Neural progenitor cell (in vitro differentiated cells): ENCODE data around the gene TXLNB. TPM values are rescaled to one million over a fixed set of nuclear protein-coding genes. Genes with fewer than 3 reads are reported as not detected.

Experiments used
- DNase-seq: peaks from one replicate; pipeline ENCODE4 v3.0.0-alpha.2; 2016; ENCODE audit warnings: low spot score
- H2AFZ ChIP-seq: fragments of 200-600 bp; sonication (generic); replicated peaks from 2 replicates; pipeline ENCODE4 v1.6.1; 2016; ENCODE audit warnings: antibody characterized with exemption
- H3F3A ChIP-seq: fragments of 200-600 bp; sonication (generic); 2 replicates; pipeline ENCODE4 v1.6.1; 2016; ENCODE audit warnings: antibody characterized with exemption, low read depth
- H3K27ac ChIP-seq: fragments of 200-600 bp; sonication (generic); 2 replicates; pipeline ENCODE4 v1.5.1; 2016; ENCODE audit warnings: mild to moderate bottlenecking
- H3K27me3 ChIP-seq: fragments of 200-600 bp; sonication (generic); 2 replicates; pipeline ENCODE4 v1.6.1; 2016; ENCODE audit warnings: mild to moderate bottlenecking, moderate library complexity
- H3K36me3 ChIP-seq: fragments of 200-600 bp; sonication (generic); 2 replicates; pipeline ENCODE4 v1.5.1; 2016
- H3K4me1 ChIP-seq: fragments of 200-600 bp; sonication (generic); 2 replicates; pipeline ENCODE4 v1.6.1; 2016; ENCODE audit warnings: mixed run types
- H3K4me2 ChIP-seq: fragments of 200-600 bp; sonication (generic); 2 replicates; pipeline ENCODE4 v1.6.1; 2016
- H3K4me3 ChIP-seq: fragments of 200-600 bp; sonication (generic); 2 replicates; pipeline ENCODE4 v1.5.1; 2016
- H3K79me2 ChIP-seq: fragments of 200-600 bp; sonication (generic); 2 replicates; pipeline ENCODE4 v1.6.1; 2016; ENCODE audit warnings: low read depth
- H3K9ac ChIP-seq: fragments of 200-600 bp; sonication (generic); 2 replicates; pipeline ENCODE4 v1.6.1; 2016
- H3K9me3 ChIP-seq: fragments of 200-600 bp; sonication (generic); 2 replicates; pipeline ENCODE4 v1.5.1; 2016; ENCODE audit warnings: low read depth
- H4K20me1 ChIP-seq: fragments of 200-600 bp; sonication (generic); 2 replicates; pipeline ENCODE4 v1.6.1; 2016; ENCODE audit warnings: low read depth
- H3K27ac Mint-ChIP-seq: 3 replicates; pipeline ENCODE4 v1.8.0; 2021; ENCODE audit warnings: mixed read lengths
- H3K27me3 Mint-ChIP-seq: 2 replicates; pipeline ENCODE4 v1.8.0; 2022; ENCODE audit warnings: low read depth, mild to moderate bottlenecking, inconsistent platforms, moderate library complexity, mixed read lengths; ENCODE audit not compliant: insufficient read depth
- H3K36me3 Mint-ChIP-seq: 3 replicates; pipeline ENCODE4 v1.8.0; 2021; ENCODE audit warnings: mixed read lengths
- H3K4me1 Mint-ChIP-seq: 3 replicates; pipeline ENCODE4 v1.8.0; 2021; ENCODE audit warnings: mixed read lengths
- H3K4me3 Mint-ChIP-seq: 3 replicates; pipeline ENCODE4 v1.8.0; 2021; ENCODE audit warnings: mild to moderate bottlenecking, moderate library complexity, mixed read lengths
- H3K9me3 Mint-ChIP-seq: 3 replicates; pipeline ENCODE4 v1.8.0; 2020; ENCODE audit warnings: mixed read lengths
- CTCF ChIP-seq: fragments of 200-600 bp; sonication (generic); IDR thresholded peaks from 2 replicates; pipeline ENCODE4 v1.5.1; 2017; ENCODE audit warnings: antibody characterized with exemption, mild to moderate bottlenecking
- EZH2 ChIP-seq: fragments of 200-600 bp; sonication (generic); IDR thresholded peaks from 2 replicates; pipeline ENCODE4 v1.6.1; 2017; ENCODE audit warnings: antibody characterized with exemption, mild to moderate bottlenecking, moderate library complexity
- EZH2phosphoT487 ChIP-seq: fragments of 200-600 bp; sonication (generic); IDR thresholded peaks from 2 replicates; pipeline ENCODE4 v1.6.1; 2017; ENCODE audit warnings: antibody characterized with exemption
- total RNA-seq: library from RNA; depleted of rRNA; stranded (reverse); fragments of >200 nt; gene quantifications from 2 replicates; pipeline ENCODE4 v1.2.3, GENCODE V29; 2015; ENCODE audit warnings: low replicate concordance

The TXLNB gene
- total RNA-seq, 1 donor from 2014 or later, result 0.06 TPM

- no peak for DNase-seq
- Mint-ChIP-seq H3K36me3 (peaks cover 3% of the 10 kb centered on the region), H3K4me1 (no peaks in the 10 kb centered on the region), H3K27me3 (no peaks in the 10 kb centered on the region), H3K27ac (no peak overlapping the region), H3K9me3 (peaks cover 7% of the 10 kb centered on the region), H3K4me3 (no peak overlapping the region)
- Histone ChIP-seq H3K4me2 (no peak overlapping the region), H3K9ac (no peak overlapping the region), H3F3A (no peaks in the 10 kb centered on the region), H3K36me3 (no peaks in the 10 kb centered on the region), H3K27ac (no peak overlapping the region), H3K4me3 (no peak overlapping the region), H2AFZ (no peak overlapping the region), H4K20me1 (no peaks in the 10 kb centered on the region), H3K9me3 (no peaks in the 10 kb centered on the region), H3K79me2 (no peaks in the 10 kb centered on the region), H3K4me1 (no peaks in the 10 kb centered on the region), H3K27me3 (no peaks in the 10 kb centered on the region)
- TF ChIP-seq CTCF, result no peak
- TF ChIP-seq EZH2, result no peak
- TF ChIP-seq EZH2phosphoT487, result no peak
Observed at GRCh38 chr6:139337830-139338229, 46.0 kb upstream of the TXLNB start.

- Histone ChIP-seq H3K36me3 (no peaks in the 10 kb centered on the region), H2AFZ (no peak overlapping the region), H3K4me2 (no peak overlapping the region), H3K4me3 (no peak overlapping the region), H3K9me3 (no peaks in the 10 kb centered on the region), H3K9ac (no peak overlapping the region), H3K27me3 (no peaks in the 10 kb centered on the region), H3K4me1 (no peaks in the 10 kb centered on the region), H3K79me2 (no peaks in the 10 kb centered on the region), H4K20me1 (no peaks in the 10 kb centered on the region), H3K27ac (no peak overlapping the region), H3F3A (no peaks in the 10 kb centered on the region)
- no peak overlapping the region for H3K4me3 Mint-ChIP-seq
- H3K27me3 Mint-ChIP-seq, result no peaks in the 10 kb centered on the region
- peaks cover 3% of the 10 kb centered on the region for H3K9me3 Mint-ChIP-seq
- no peak for TF ChIP-seq EZH2
- no peak for TF ChIP-seq CTCF
- no peak for TF ChIP-seq EZH2phosphoT487
- no peaks in the 10 kb centered on the region for H3K4me1 Mint-ChIP-seq
- no peak overlapping the region for H3K27ac Mint-ChIP-seq
- peaks cover 3% of the 10 kb centered on the region for H3K36me3 Mint-ChIP-seq
- no peak for DNase-seq
Observed at GRCh38 chr6:139337001-139337400, 45.2 kb upstream of the TXLNB start.

GRCh38 chr6:139336488-139336887, 44.7 kb upstream of the TXLNB start:
- no peak overlapping the region for H3K4me3 ChIP-seq
- H3K4me1 ChIP-seq, result no peaks in the 10 kb centered on the region
- H3K9me3 ChIP-seq, result no peaks in the 10 kb centered on the region
- H3K4me1 Mint-ChIP-seq, result no peaks in the 10 kb centered on the region
- peaks cover 3% of the 10 kb centered on the region for H3K36me3 Mint-ChIP-seq
- no peak overlapping the region for H3K4me3 Mint-ChIP-seq
- no peak overlapping the region for H2AFZ ChIP-seq
- no peaks in the 10 kb centered on the region for H3K79me2 ChIP-seq
- DNase-seq, result no peak
- no peaks in the 10 kb centered on the region for H4K20me1 ChIP-seq
- H3K36me3 ChIP-seq, result no peaks in the 10 kb centered on the region
- no peaks in the 10 kb centered on the region for H3F3A ChIP-seq
- H3K27me3 ChIP-seq, result no peaks in the 10 kb centered on the region
- H3K9me3 Mint-ChIP-seq, result peaks cover 3% of the 10 kb centered on the region
- H3K9ac ChIP-seq, result no peak overlapping the region
- H3K27ac Mint-ChIP-seq, result no peak overlapping the region
- TF ChIP-seq CTCF (no peak), EZH2 (no peak), EZH2phosphoT487 (no peak)
- H3K27me3 Mint-ChIP-seq, result no peaks in the 10 kb centered on the region
- no peak overlapping the region for H3K4me2 ChIP-seq
- H3K27ac ChIP-seq, result no peak overlapping the region
